SH-SY5Y (cell line): Measurements from ENCODE around the gene NPBWR2.

Source experiments
- GATA2 ChIP-seq: IDR thresholded peaks from 2 replicates; pipeline ENCODE4 v1.6.1; 2011; ENCODE audit warnings: mild to moderate bottlenecking, low read depth, low read length
- GATA3 ChIP-seq: IDR thresholded peaks from 2 replicates; pipeline ENCODE4 v1.6.1; 2011; ENCODE audit warnings: low read depth, mild to moderate bottlenecking, low read length, moderate library complexity

NPBWR2 gene

DNA sequence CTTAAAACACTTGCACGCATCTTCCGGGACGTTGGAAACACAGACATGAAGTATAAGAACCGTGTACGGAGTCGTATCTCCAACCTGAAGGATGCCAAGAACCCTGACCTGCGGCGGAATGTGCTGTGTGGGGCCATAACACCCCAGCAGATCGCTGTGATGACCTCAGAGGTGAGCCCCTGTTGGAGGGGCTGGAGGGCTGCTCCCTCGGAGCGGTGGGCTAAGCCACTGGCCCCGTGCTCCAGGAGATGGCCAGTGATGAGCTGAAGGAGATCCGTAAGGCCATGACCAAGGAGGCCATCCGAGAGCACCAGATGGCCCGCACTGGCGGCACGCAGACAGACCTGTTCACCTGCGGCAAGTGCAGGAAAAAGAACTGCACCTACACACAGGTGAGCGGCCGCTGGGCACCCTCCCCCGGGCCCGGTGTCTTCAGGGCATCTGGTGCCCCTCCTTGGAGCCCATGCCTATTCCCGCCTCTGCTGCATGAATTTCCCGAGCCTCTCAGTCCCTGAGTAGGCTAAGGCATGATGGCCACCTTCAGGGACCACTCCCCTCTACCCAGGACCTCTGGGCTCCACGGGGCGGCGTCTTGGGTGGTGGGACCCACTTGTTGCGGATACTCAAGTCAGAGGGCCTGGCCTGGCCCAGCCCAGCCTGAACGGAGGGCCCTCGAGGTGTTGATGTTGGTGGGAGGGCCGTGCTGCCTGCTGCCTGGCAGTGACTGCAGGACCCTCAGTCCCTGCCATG lies 36.9 kb downstream of the NPBWR2 start:
- no peak for TF ChIP-seq GATA2
- no peak for TF ChIP-seq GATA3

DNA sequence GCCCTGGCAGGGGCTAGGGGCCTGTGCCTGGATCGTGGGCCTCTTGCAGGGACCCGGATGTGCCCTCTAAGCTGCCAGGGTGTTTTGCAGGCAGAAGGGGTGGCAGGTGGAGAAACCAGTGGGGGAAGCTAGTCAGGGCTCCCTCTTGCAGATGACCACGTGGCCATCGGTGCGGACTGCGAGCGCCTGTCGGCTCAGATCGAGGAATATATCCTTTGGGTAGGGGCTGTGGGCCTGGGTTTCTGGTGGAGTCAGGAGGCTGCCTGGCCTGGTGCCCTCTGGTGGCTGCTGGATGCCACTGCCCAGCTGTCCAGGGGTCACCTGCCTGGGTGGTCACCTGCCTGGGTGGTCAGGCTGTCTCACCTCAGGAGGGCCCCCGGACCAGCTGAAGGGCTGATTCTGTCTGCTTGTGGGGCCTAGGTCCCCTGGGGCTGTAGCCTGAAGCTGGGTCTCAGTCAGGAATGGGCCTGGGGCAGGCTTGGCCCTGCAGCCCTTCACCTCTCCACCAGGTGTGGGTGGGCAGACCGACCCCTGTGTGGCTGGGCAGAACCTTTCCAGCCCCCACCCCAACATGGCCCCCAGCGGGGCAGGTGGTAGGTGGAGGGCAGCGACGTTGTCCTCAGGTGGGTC lies 37.6 kb downstream of the NPBWR2 start:
- TF ChIP-seq GATA2, result no peak
- no peak for TF ChIP-seq GATA3

DNA sequence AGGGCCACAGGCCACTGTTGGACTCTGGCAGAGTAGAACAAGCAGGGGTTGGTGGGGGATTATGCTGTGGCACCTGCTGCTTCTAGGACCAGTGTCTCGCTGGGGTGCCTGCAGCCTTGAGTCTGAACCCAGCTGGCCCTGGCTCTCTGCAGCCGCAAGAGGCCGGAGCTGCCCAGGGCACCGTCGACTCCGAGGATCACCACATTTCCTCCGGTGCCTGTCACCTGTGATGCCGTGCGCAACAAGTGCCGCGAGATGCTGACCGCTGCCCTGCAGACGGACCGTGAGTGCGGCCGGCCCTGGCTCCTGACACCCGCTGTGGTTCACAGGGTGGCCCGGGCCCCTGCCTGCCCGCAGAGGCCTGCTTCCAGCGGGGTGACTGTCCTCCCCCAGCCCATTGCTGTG lies 38.2 kb downstream of the NPBWR2 start:
- TF ChIP-seq GATA3, result no peak

DNA sequence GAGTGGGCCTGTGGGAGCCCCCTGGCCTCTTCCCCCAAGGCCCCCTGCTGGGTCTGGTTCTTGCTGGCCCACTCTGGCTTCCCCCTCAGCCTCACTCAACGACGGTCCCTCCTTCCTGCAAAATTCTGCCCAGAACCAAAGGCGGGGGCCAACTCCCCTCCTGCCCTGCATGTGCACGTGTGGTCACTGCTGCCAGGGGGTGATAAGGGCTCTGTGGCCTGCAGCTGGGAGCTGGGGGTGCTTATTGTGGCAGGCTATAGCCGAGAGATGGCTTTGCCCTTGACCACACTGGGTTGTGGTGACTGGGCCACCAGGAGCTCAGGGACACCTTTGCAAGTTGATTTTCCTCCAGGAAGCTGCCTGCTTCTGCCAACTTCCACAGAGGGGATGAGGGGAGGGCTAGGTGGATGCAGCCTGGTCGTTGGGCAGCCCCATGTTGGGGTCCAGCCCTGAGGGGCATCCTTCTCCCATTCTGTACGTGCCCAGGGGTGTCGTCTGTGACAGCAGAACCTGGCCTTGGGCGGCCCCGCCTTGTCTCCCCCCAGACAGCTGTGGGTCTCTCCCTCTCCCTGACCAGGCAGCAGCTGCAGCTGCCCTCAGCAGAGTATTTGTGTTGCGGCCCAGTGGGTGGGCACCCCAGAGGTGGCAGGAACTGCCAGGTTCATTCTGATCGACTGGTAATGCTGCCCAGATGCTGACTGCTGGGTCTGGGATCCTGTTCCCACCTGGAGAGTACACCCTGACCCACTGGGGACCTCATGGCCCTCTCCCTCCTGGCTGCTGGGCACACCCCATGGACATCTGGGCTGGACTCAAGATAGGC lies 38.8 kb downstream of the NPBWR2 start:
- TF ChIP-seq GATA2, result no peak
- TF ChIP-seq GATA3, result no peak

DNA sequence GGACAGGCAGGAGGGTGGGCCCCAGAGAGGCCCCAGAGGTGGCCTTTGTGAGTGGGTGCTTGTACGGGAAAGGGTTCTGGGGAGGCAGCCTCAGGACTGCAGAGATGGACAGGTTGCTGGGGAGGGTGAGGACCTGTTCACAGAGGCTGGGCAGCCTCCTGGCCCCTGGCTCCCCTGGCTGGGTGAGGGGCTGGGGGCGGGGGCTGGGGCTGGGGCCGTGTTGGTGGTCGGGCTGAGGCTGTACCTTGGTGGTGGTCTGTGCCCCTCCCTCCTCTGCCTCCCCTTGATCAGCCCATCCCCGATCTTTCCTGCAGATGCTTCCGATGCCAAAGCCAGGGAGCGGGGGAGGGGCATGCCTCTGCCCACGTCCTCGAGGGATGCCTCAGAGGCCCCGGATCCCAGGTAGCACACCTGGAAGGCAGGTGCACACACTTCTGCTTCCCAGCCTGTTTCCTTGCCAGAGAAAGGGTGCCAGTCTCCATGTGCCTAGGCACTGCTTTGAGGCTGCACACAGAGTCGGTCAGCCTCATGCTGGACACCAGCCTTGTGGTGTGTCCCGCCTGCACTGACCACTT lies 39.5 kb downstream of the NPBWR2 start:
- TF ChIP-seq GATA2, result no peak
- TF ChIP-seq GATA3, result no peak

DNA sequence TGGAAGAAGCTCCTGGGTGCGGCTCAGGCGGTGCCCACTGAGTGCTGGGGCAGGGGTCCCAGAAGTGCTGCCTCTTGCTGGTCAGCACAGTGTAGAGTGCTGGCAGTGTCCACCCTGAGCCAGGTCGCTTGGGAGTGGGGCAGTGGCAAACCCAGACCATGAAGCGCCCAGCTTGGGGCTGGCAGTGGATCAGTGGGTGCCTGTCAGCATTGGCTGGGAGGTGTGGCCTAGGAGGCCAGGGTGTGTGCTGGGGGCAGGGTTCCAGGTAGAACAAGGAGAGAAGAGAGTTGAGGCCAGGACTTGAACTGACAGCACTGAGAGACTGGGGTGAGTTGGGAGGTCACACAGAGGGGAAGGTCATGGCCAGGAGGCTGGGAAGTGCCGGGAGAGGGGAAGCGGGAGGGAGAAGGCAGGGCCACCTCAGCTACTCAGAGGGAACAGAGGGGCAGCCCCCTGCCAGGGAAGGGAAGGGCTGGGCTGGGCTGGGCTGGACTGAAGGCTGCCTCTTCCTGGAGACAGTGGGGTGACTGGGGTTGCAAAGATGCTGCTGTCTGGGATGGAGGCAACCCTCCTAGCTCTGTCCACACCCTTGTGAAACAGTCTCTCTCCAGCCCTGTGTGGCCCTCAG lies 40.2 kb downstream of the NPBWR2 start:
- TF ChIP-seq GATA2 (no peak), GATA3 (no peak)

DNA sequence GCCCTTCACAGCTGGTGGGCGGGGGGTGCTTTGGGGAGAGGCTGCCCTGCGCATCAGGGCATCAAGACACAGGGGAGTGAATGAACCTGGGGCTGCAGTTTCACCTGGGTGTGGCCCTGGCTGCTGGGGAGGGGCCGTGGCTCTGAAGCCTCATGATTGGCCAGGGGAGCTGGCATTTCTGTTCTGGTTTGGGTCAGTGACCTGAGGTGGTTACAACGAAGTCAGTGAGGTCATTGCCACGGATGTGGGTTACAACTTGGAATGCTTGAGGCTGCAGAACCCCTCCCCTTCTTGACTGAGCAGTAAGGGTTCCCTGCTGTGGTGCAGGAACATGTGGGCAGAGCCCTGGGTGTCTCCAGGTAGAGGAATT lies 41.4 kb downstream of the NPBWR2 start:
- TF ChIP-seq GATA2, result no peak
- TF ChIP-seq GATA3, result no peak

DNA sequence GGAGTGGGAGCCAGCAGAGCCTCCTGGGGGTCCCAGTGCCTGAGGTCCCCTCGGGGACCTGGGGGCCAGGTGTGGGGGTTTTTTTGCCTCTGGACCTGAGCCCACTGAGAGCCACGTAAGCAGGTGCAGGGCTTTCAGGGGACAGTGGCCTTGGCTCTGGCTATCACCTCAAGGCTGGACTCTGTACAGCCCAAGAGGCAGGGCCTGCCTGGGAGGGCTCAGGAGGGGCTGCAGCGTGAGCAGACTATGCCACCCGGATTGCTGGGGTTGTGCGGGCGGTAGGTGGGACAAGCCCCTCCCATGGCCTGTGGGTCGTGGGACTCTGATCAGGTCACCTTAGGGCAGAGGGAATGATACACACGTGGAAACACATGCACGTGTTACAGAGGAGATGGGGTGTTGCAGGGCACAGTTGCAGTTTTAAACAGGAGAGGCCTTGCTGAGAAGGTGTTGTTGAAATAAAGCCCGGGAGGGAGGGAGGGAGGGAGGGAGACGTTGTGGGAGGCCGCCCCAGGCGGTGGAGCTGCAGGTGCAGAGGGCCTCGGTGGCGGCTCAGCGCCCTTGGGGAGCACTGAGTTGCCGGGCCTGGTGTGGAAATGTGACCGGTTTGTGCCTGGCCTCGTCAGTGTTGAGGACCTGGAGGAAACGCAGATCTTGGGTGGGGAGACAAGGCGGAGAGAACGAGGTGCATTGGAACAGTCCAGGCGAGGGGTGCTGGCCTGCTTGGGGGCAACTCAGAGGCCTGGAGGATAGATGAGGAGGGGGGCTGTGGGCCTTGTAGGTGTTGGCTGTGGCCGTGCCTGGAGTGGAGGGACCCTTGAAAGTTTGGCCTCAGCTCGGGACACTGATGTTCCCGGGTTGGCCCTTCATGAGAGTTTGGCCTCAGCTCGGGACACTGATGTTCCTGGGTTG lies 42.0 kb downstream of the NPBWR2 start:
- TF ChIP-seq GATA2, result no peak
- TF ChIP-seq GATA3, result no peak

DNA sequence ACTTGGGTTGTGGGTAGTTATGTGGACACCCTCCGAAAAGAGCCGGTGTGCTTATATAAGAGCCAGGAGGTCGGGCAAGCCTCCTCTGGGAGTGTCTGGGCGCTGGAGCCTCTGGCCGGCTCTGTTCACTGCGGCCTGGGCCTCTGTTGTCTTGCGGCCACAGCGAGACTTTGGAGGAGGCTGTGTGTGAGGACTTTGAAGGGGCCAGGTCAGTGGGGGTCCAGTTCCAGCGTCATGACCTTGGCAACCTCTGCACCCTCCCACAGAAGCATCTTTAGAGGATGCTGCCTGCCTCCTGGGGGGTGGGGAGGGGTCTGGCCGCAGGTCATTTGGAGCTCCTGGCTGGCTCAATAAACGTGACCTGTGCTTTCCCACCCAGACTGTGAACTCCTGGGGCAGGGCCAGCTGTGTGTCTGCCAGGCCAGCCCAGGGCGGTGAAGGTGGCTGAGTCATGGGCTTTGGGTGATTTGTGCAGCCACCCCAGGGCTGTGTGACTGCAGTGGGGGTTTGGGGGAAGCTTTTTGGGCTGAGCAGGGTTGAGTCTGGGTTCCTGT lies 43.1 kb downstream of the NPBWR2 start:
- TF ChIP-seq GATA2 (no peak), GATA3 (no peak)

DNA sequence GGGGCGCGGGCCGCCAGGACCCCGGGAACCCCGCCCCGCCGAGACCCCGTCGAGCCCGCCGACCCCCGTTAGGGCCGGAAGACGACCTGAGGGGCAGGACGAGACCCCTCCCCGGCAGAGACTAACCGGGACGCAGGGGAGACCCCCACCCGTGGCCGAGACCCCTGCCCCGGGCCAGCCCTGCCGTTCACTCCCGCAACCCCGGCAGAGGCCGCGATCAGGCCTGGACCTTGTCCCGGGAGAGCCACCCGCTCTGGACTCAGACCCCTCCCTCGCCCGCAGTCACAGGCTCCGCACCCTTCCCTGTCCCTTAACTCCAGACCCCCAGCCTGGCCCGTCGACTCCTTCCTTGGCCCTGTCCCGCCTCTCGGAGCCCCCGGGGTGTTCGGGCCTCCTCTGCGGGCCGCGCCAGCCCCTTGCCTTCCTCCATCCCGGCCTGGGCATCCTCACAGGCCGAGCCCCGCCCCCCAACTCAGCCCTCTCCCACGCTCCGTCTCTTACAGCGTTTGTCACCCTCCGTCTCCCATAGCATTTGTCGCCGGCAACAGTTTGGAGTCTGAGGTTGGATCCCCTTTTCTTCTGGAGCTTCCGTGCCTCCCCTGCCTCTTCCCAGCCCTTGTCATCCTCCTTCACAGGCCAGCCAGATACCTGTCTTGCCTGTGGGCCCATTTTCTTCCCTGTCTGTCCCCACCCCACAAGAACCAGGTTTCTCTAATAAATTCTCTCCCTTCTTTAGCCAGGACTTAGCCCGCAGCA lies 43.8 kb downstream of the NPBWR2 start:
- TF ChIP-seq GATA2 (no peak), GATA3 (no peak)

DNA sequence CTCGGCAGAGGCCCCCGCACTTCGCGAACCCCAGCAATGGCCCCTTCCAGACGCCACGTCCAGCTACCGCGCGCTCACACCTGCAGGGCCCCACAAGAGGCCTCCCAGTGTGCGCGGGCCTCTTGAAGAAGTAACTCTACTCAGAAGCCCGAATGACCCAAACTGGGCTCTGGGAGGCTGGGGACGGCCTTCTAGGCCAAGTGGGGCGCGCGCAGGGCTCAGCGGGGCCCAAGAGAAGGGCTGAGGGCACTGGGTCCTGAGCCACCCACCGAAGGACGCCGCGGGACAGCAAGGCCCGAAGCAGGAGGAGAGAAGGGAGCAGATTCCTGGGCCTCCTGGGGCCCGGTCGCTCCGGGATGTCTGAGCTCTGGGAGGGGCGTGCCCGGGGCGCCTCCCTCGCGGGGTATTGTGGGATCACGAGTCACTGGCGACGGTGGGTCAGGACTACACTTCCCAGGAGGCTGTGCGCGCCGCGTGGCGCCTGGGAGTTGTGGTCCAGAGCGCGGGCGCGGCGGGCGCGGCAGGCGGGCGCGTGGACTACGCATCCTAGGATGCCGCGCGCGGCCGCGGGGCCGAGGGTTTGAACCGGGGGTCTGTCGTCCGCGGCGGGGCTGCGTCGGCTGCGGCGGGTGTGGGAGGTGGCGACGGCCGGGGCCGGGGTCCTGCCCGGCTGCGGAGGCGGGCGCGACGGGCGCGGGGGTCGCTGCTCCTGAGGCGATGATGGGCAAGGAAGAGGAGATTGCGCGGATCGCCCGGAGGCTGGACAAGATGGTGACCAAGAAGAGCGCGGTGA lies 44.6 kb downstream of the NPBWR2 start, which contains the start of gene TCEA2:
TCEA2 (plus strand) TSS at position 603 of the 793 bp plus-strand sequence; CDS start at position 718, 115 bp downstream.
- TF ChIP-seq GATA3 (no peak), GATA2 (no peak)
